Measurements from ENCODE around the gene RASA3. TPM values are rescaled to one million over a fixed set of nuclear protein-coding genes. Genes with fewer than 3 reads are reported as not detected.
"Not testable (repeated sequence)": the region's sequence is repeated elsewhere in the genome, so short reads cannot be mapped to it uniquely, and the experiment has no call there.

Gene RASA3
- total RNA-seq, 2 experiments from 2014 or later, result 36.9 to 39.3 TPM

- Mint-ChIP-seq H3K4me1 (ENCODE audit: low read depth) (peaks cover 64% of the 10 kb centered on the region), H3K27ac (no peak overlapping the region), H3K9me3 (ENCODE audit: insufficient read depth) (peaks cover 5% of the 10 kb centered on the region), H3K4me3 (no peak overlapping the region), H3K36me3 (ENCODE audit: low read depth) (peaks cover 41% of the 10 kb centered on the region), H3K27me3 (ENCODE audit: low read depth) (no peaks in the 10 kb centered on the region)
- ChIA-PET CTCF (interaction anchor here (1.1 kb wide), 1 partner anchor 24 kb away, joined by 4 read pairs; no protein-coding TSS in a partner anchor), POLR2A (no interaction called here)
- ATAC-seq (no peak), DNase-seq (no peak)
Observed at GRCh38 chr13:114123876-114124275, 8.5 kb downstream of the RASA3 start.

- peaks cover 64% of the 10 kb centered on the region for H3K4me1 Mint-ChIP-seq (ENCODE audit: low read depth)
- ChIA-PET POLR2A (no interaction called here), CTCF (interaction anchor here (1.1 kb wide), 1 partner anchor 25 kb away, joined by 4 read pairs; no protein-coding TSS in a partner anchor)
- ATAC-seq (no peak), DNase-seq (no peak)
- no peak overlapping the region for H3K27ac Mint-ChIP-seq
- H3K36me3 Mint-ChIP-seq (ENCODE audit: low read depth), result peaks cover 38% of the 10 kb centered on the region
- no peaks in the 10 kb centered on the region for H3K27me3 Mint-ChIP-seq (ENCODE audit: low read depth)
- no peak overlapping the region for H3K4me3 Mint-ChIP-seq
- H3K9me3 Mint-ChIP-seq (ENCODE audit: insufficient read depth), result peaks cover 5% of the 10 kb centered on the region
Observed at GRCh38 chr13:114123448-114123847, 9.0 kb downstream of the RASA3 start.

- DNase-seq (no peak), ATAC-seq (no peak)
- Mint-ChIP-seq H3K36me3 (ENCODE audit: low read depth) (peaks cover 34% of the 10 kb centered on the region), H3K4me3 (no peak overlapping the region), H3K4me1 (ENCODE audit: low read depth) (peaks cover 62% of the 10 kb centered on the region), H3K27ac (no peak overlapping the region), H3K9me3 (ENCODE audit: insufficient read depth) (peaks cover 5% of the 10 kb centered on the region), H3K27me3 (ENCODE audit: low read depth) (no peaks in the 10 kb centered on the region)
- ChIA-PET POLR2A (no interaction called here), CTCF (no interaction called here)
Observed at GRCh38 chr13:114122591-114123211, 9.7 kb downstream of the RASA3 start.

- H3K36me3 Mint-ChIP-seq (ENCODE audit: low read depth), result peaks cover 31% of the 10 kb centered on the region
- peaks cover 3% of the 10 kb centered on the region for H3K9me3 Mint-ChIP-seq (ENCODE audit: insufficient read depth)
- no peaks in the 10 kb centered on the region for H3K27me3 Mint-ChIP-seq (ENCODE audit: low read depth)
- no peak overlapping the region for H3K4me3 Mint-ChIP-seq
- no peak for ATAC-seq
- H3K4me1 Mint-ChIP-seq (ENCODE audit: low read depth), result peaks cover 60% of the 10 kb centered on the region
- H3K27ac Mint-ChIP-seq, result no peak overlapping the region
- CTCF ChIA-PET, result interaction anchor here (1.1 kb wide), 1 partner anchor 9 kb away, joined by 3 read pairs; no protein-coding TSS in a partner anchor
- DNase-seq, result no peak
- POLR2A ChIA-PET, result interaction anchor here (0.5 kb wide), 1 partner anchor 138 kb away, joined by 3 read pairs; no protein-coding TSS in a partner anchor
Observed at GRCh38 chr13:114122127-114122511, 10.3 kb downstream of the RASA3 start.

- no peaks in the 10 kb centered on the region for H3K9me3 Mint-ChIP-seq (ENCODE audit: insufficient read depth)
- no peak for DNase-seq
- no peaks in the 10 kb centered on the region for H3K27me3 Mint-ChIP-seq (ENCODE audit: low read depth)
- no peak overlapping the region for H3K27ac Mint-ChIP-seq
- POLR2A ChIA-PET, result interaction anchor here (0.5 kb wide), 1 partner anchor 138 kb away, joined by 3 read pairs; no protein-coding TSS in a partner anchor
- peaks cover 26% of the 10 kb centered on the region for H3K36me3 Mint-ChIP-seq (ENCODE audit: low read depth)
- CTCF ChIA-PET, result interaction anchor here (1.1 kb wide), 1 partner anchor 9 kb away, joined by 3 read pairs; no protein-coding TSS in a partner anchor
- H3K4me3 Mint-ChIP-seq, result no peak overlapping the region
- ATAC-seq, result no peak
- H3K4me1 Mint-ChIP-seq (ENCODE audit: low read depth), result peaks cover 55% of the 10 kb centered on the region
Observed at GRCh38 chr13:114121496-114122126, 10.8 kb downstream of the RASA3 start.

GRCh38 chr13:114121031-114121430 is 11.4 kb downstream of the RASA3 start:
- Mint-ChIP-seq H3K27ac (no peak overlapping the region), H3K4me1 (ENCODE audit: low read depth) (peaks cover 50% of the 10 kb centered on the region), H3K9me3 (ENCODE audit: insufficient read depth) (no peaks in the 10 kb centered on the region), H3K27me3 (ENCODE audit: low read depth) (no peaks in the 10 kb centered on the region), H3K4me3 (no peak overlapping the region), H3K36me3 (ENCODE audit: low read depth) (peaks cover 20% of the 10 kb centered on the region)
- ATAC-seq (no peak), DNase-seq (no peak)
- ChIA-PET CTCF (interaction anchor here (1.1 kb wide), 1 partner anchor 10 kb away, joined by 3 read pairs; no protein-coding TSS in a partner anchor), POLR2A (no interaction called here)

GRCh38 chr13:114120591-114121011 is 11.8 kb downstream of the RASA3 start:
- Mint-ChIP-seq H3K27ac (peak overlapping the region; percentile 71), H3K27me3 (ENCODE audit: low read depth) (no peaks in the 10 kb centered on the region), H3K4me3 (no peak overlapping the region), H3K4me1 (ENCODE audit: low read depth) (peaks cover 52% of the 10 kb centered on the region), H3K36me3 (ENCODE audit: low read depth) (peaks cover 20% of the 10 kb centered on the region), H3K9me3 (ENCODE audit: insufficient read depth) (no peaks in the 10 kb centered on the region)
- DNase-seq (no peak), ATAC-seq (no peak)
- ChIA-PET POLR2A (no interaction called here), CTCF (no interaction called here)

GRCh38 chr13:114119196-114119595 is 13.2 kb downstream of the RASA3 start:
- Mint-ChIP-seq H3K9me3 (ENCODE audit: insufficient read depth) (no peaks in the 10 kb centered on the region), H3K27ac (peak overlapping the region; percentile 43), H3K4me1 (ENCODE audit: low read depth) (peaks cover 51% of the 10 kb centered on the region), H3K4me3 (no peak overlapping the region), H3K27me3 (ENCODE audit: low read depth) (no peaks in the 10 kb centered on the region), H3K36me3 (ENCODE audit: low read depth) (peaks cover 19% of the 10 kb centered on the region)
- POLR2A ChIA-PET, result interaction anchor here (1.4 kb wide), 1 partner anchor 12 kb away, joined by 4 read pairs; no protein-coding TSS in a partner anchor
- ATAC-seq (no peak), DNase-seq (no peak)
- CTCF ChIA-PET, result interaction anchor here (0.7 to 1.4 kb wide), 2 partner anchors 12 to 94 kb away, joined by 3 to 4 read pairs; no protein-coding TSS in a partner anchor

GRCh38 chr13:114118511-114119123 is 13.8 kb downstream of the RASA3 start:
- ATAC-seq (no peak), DNase-seq (no peak)
- Mint-ChIP-seq H3K4me3 (no peak overlapping the region), H3K4me1 (ENCODE audit: low read depth) (peaks cover 54% of the 10 kb centered on the region), H3K27me3 (ENCODE audit: low read depth) (no peaks in the 10 kb centered on the region), H3K9me3 (ENCODE audit: insufficient read depth) (no peaks in the 10 kb centered on the region), H3K36me3 (ENCODE audit: low read depth) (peaks cover 21% of the 10 kb centered on the region), H3K27ac (peak overlapping the region; percentile 43)
- ChIA-PET CTCF (interaction anchor here (0.7 to 1.4 kb wide), 2 partner anchors 12 to 95 kb away, joined by 3 to 4 read pairs; no protein-coding TSS in a partner anchor), POLR2A (interaction anchor here (1.4 kb wide), 1 partner anchor 12 kb away, joined by 4 read pairs; no protein-coding TSS in a partner anchor)

- H3K4me1 Mint-ChIP-seq (ENCODE audit: low read depth), result peaks cover 54% of the 10 kb centered on the region
- peaks cover 21% of the 10 kb centered on the region for H3K36me3 Mint-ChIP-seq (ENCODE audit: low read depth)
- no peak for ATAC-seq
- H3K9me3 Mint-ChIP-seq (ENCODE audit: insufficient read depth), result no peaks in the 10 kb centered on the region
- H3K4me3 Mint-ChIP-seq, result no peak overlapping the region
- DNase-seq, result no peak
- CTCF ChIA-PET, result interaction anchor here (1.4 kb wide), 1 partner anchor 13 kb away, joined by 4 read pairs; no protein-coding TSS in a partner anchor
- H3K27ac Mint-ChIP-seq, result no peak overlapping the region
- no peaks in the 10 kb centered on the region for H3K27me3 Mint-ChIP-seq (ENCODE audit: low read depth)
- POLR2A ChIA-PET, result interaction anchor here (1.4 kb wide), 1 partner anchor 13 kb away, joined by 4 read pairs; no protein-coding TSS in a partner anchor
Observed at GRCh38 chr13:114118086-114118485, 14.3 kb downstream of the RASA3 start.

GRCh38 chr13:114117341-114117874 is 15.0 kb downstream of the RASA3 start:
- H3K4me3 Mint-ChIP-seq, H3K27ac Mint-ChIP-seq, POLR2A ChIA-PET: not testable (repeated sequence)

More at GRCh38 chr13:114117341-114117874, 15.0 kb downstream of the RASA3 start:
- H3K9me3 Mint-ChIP-seq (ENCODE audit: insufficient read depth); H3K27me3 Mint-ChIP-seq (ENCODE audit: low read depth); ATAC-seq; DNase-seq: not testable (repeated sequence)
- H3K36me3 Mint-ChIP-seq (ENCODE audit: low read depth), result peaks cover 21% of the 10 kb centered on the region
- CTCF ChIA-PET, result interaction anchor here (1.4 kb wide), 1 partner anchor 14 kb away, joined by 4 read pairs; no protein-coding TSS in a partner anchor
- peaks cover 56% of the 10 kb centered on the region for H3K4me1 Mint-ChIP-seq (ENCODE audit: low read depth)

Data from activated CD8-positive, alpha-beta T cell treated with anti-CD3 and anti-CD28 coated beads, Interleukin-2, amount 10 ng/mL, durations not matched to agents 7 days and 5 days (primary cell).